GM19397 (cell line): Measurements from ENCODE around the gene LSM7.

Experiments used
- ATAC-seq: cut with Tn5 transposase; IDR thresholded peaks from one replicate; pipeline ENCODE4 v1.9.1; 2021; ENCODE audit warnings: mild to moderate bottlenecking, moderate library complexity; ENCODE audit not compliant: unreplicated experiment

Gene LSM7

DNA sequence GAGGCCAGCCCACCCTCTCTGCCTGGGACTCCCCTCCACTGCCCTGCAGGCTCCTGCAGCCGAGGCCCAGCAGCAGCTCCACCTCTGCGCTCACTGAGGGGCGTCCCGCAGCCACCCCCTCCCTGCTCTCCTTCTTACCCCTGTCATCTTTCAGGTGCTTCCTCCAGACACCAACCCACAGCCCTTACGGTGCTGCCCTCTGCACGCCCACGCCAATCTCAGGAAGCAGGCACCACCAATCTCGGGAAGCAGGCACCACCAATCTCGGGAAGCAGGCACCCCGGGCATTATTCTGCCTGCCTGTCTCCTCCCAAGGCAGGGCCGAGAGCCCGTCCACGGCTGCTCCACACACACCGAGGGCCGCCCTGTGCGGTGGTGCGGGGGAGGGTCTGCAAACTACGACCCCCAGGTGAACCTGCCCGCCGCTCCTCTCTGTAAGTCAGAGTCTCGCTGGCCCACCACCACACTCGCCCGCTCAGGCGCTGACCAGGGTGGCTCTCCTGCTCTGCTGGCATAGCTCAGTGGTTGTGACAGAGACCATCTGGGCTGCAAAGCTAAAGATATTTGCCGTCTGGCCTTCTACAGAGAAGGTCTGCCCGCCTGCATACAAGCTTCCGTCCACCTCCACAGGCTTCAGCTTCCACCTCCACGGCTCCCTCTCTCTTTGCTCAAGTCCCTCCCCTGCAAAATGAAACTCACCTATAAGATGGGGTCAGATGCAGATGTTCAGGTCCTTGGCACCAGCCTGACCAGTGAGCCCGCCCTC is 2.9 kb downstream of the LSM7 start:
- no peak for ATAC-seq

DNA sequence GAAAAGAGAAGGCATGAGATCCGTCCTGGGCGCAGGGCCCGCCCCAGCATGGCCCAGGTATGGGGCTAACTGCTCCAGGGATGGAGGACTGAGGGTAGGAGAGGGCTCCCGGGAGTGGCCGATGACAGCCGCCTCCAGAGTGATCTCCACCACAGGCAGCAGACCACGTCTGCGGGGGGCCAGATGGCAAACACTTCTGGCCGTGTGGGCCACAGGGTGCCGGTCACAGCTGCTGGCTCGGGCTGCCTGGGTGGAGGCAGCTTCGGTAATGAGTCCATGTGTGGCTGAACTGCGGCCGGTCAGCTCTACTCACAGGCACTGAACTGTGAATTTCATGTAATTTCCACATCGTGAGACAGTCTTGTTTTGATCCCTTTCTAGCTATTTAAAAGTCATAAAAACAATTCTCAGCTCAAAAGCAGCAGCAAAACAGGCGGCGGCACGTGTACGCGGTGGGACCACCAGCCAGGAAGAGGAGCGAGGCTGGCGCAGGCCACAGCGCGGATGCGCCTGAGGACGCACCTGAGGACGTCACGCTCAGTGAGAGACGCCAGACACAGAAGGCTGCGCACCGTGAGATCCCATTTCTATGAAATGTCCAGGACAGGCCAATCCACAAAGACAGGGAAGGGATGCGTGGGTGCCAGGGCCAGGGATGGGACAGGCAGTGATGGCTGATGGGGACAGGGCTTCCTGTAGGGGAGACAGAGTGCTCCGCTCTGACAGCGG is 4.0 kb downstream of the LSM7 start:
- ATAC-seq = no peak

DNA sequence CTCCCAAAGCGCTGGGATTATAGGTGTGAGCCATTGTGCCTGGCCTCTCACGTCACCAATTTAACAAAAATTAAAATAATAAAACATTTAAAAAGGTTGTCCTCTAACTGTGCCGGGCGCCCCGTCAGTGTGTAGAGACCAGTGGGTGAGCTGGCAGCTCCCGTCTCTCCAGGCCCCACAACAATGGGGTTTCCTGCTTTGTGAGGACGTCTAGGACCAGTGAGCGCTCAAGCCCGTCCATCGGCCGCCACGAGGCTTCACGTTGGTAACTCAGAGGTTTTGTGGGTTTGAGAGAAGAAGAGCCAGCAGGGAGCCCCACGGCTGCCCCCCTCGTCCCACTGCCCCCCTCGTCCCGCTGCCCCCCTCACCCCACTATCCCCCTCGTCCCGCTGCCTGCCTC is 4.7 kb downstream of the LSM7 start:
- ATAC-seq = no peak

DNA sequence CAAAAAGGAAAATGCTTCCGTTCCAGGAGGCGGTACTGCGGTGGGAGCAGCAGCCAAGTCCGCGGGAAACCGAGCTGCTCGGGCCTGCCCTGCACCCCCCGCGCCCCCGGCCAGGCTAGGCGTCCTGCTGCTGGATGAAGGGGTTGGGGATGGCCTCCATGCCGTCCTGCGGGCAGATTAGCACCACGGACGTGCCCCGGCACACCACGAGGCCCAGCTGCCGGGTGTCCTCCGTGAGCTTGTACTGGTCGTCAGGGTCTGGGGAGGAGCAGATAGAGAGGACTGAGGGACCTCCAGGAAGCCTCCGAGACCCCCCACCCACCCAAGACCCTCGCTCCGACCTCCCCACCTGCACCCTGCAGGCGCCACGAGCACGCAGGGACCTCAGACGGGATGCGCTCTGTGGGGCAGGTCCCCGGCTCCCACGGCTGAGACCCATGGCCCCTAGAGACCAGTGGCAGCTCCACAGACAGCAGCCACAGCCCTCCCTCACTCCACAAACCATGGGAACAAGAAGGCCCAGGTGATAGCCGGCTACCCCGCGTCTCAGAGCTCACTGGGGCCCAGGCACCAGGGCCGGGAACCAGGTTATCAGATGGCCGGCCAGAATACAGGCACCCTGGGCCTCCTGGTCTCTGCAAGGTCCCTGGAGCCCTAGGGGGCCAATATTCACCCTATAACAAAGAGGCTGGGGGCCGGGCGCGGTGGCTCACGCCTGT is 6.7 kb downstream of the LSM7 start:
- ATAC-seq = no peak

DNA sequence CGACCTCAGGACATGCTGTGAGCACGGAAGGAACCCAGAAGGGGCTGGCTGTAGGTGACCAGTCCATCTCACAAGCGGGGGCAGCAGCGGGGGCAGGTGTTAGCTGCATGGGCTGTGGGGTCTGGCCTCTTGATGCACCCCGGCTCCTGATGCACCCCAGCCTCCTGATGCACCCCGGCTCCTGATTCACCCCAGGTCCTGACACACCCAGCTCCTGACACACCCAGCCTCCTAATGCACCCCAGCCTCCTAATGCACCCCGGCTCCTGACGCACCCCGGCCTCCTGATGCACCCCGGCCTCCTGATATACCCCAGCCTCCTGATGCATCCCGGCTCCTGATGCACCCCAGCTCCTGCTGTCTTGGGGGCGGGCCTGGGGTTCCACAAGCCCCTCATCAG is 7.4 kb downstream of the LSM7 start:
- ATAC-seq = no peak

DNA sequence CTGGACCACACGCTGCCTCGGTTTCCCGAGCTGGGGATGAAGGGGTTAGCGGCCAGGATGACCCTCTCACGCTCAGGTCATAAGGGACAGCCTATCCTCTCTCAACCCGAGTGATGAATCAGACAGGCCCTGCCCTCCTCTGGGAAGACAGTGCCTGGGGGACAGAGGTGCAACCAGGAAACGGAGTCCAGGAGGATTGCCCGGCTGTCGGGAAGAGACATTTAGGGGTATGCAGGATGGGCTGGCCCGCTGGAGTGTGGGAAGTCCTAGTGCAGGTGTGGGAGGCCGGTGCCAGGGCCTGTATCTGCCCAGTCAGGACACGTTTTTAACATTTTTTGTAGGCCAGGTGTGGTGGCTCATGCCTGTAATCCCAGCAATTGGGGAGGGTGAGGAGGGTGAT is 8.3 kb downstream of the LSM7 start:
- ATAC-seq = no peak

DNA sequence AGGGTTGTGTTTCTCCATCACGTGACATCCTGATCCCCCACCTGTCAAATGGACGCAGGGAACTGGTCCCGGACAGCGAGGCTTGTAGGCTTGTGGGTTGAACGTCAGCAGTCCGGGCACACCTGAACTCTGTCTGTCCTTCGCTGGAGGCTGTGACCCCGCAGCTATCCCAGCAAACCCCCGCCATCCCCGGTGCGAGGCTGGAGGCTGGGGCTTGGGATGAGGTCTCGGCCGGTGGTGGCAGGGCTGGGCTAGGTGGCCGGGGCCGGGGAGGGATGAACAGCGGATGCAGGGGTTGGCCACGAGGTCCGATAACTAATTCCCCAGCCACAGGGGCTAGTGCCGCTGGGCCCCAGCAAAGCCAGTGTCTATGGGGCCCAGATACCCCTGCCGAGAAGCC is 8.8 kb downstream of the LSM7 start:
- no peak for ATAC-seq

DNA sequence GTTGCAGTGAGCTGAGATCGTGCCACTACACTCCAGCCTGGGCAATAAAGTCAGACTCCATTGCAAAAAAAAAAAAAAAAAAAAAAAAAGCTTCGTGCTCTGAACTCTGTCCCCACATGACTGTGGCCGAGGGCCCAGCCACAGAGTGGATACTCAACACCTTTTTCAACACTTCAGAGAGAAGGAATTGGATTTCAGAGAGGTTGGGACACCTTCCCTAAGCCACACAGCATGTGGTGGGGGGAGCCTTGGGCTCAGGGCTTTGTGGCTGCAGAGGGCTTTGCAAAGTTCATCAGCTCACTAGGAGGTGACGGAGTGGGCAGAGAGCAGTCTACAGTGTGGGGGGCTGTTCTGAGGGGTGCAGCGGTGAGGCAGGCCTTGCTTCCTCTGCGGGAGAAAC is 9.5 kb downstream of the LSM7 start:
- no peak for ATAC-seq

DNA sequence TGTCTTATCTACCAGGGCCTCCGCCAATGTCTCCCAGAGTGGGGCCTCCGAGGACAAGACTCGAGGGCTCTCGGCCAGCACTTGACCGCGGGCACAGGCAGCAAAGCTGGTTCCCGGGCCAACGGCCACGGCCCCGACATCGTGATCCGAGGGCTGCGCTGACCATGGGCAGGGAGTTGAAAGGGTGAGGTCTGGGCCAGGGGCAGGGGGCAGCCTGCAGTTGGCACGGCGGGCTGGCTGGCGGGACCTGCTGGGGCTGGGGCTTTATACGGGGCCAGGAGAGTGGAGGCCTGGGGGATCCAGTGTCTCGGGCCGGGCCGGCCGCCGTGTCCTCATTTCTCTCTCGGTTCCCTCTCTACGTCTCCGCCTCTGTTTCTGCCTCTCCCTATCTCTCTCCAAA is 10.6 kb downstream of the LSM7 start:
- ATAC-seq = no peak

DNA sequence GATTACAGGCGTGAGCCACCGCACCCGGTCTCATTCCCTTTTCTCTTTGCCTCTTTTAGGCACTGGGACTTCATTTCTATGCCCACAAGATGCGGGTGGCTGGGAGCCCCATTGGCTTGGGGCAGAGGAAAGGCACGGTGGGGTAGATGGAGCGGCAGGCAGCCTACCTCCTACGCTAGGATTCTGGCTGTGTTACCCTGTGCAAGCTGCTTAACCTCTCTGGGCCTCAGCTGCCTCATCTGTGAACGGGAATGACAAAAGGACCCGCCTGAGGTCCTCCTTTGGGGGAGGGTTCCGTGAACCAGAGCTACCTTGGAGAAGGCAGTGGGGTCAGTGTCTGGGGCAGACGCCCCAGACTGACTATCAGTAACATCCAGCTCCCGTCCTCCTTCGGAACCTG is 11.1 kb downstream of the LSM7 start:
- ATAC-seq = no peak

DNA sequence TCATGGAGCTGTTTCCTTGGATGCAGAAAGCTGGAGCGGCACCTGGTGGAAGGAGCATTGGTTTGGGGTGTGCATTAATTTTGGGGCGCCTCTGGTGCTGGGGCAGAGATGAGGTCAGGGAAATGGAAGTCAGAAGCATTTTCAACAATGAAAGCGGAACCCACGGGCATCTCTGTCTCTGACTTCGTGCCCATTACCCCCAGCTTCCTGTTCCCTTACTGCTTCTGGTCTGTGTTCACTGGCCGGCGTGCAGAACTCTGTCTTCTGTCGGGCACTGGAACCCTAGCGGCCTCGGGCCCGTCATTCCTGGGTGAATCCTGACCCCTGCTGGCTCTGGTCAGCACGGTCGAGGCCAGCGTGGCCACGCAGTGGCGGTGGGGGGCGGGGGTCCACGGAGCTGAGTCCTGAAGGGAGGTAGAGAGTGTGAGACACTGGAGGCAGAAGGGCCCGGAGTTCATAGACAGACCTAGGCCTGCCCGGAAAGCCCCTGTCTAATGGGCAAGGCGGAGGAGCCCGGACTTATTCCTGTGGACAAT is 12.5 kb downstream of the LSM7 start:
- ATAC-seq = no peak

DNA sequence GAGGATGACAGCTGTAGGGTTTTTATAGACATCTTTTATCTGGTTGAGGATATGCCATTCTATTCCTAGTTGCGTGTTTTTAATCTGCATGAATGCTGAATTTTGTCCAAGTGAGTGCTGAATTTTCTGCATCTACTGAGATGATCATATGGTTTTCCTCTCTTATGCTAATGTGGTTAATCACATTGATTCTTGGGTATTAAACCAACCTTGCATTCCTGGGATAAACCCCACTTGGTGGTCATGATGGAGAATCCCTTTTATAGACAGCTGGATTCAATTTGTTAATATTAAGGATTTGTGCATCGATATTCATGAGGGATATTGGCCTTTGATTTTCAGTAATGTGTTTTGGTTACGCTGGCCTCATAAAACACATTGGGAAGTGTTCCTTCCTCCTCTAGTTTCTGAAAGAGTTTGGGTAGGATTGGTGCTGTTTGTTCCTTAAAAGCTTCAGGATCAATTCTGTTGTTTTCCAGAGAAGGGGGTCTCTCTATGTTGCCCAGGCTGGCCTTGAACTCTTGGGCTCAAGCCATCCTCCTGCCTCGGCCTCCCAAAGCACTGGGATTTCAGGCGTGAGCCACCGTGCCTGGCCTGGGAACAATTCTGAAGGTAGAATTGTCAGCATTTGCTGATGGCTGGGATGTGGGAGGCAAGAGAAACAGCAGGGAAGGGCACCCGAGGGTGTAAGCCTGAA is 13.1 kb downstream of the LSM7 start:
- ATAC-seq = no peak

DNA sequence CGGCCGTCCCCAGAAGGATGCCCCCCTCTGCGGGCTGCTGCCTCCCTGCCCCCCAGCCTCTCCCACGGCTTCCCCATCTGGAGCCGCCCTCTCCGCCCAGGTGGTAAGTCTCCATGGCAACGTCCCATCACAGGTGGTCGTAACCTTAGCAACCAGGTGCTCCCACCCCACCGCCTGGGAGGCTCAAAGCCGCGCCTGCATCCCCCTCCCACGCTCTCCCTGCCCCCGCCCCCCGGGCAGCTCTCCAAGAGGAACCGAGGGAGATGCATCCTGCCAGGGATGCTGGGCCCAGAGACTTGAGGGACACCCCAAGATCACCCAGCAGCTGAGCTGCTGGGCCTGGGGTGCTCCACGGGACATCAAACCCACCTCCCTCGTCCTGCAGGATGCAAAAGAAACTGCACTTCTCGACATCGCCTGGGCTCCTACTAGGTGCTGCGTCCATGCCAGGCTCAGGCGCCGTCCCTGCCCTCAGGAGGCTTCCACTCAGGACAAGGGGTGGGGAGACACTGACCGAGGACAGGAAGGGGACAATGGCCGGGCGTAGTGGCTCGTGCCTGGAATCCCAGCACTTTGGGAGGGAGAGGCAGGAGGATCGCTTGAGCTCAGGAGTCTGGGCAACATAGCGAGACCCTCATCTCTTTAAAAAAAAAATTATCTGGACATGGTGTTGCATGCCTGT is 15.4 kb downstream of the LSM7 start:
- no peak for ATAC-seq

DNA sequence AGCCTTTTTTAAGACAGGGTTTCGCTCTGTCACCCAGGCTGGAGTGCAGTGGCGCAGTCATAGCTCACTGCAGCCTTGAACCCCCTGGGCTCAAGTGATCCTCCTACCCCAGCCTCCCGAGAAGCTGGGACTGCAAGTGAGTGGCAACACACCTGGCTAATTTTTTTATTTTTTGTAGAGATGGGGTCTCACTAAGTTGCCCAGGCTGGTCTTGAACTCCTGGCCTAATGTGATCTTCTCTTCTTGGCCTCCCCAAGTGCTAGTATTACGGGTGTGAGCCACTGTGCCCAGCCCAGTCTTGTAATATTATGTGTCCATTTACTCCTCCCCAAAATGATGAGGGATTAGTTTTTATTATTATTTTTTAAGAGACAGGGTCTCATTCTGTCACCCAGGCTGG is 17.3 kb downstream of the LSM7 start:
- ATAC-seq = no peak

DNA sequence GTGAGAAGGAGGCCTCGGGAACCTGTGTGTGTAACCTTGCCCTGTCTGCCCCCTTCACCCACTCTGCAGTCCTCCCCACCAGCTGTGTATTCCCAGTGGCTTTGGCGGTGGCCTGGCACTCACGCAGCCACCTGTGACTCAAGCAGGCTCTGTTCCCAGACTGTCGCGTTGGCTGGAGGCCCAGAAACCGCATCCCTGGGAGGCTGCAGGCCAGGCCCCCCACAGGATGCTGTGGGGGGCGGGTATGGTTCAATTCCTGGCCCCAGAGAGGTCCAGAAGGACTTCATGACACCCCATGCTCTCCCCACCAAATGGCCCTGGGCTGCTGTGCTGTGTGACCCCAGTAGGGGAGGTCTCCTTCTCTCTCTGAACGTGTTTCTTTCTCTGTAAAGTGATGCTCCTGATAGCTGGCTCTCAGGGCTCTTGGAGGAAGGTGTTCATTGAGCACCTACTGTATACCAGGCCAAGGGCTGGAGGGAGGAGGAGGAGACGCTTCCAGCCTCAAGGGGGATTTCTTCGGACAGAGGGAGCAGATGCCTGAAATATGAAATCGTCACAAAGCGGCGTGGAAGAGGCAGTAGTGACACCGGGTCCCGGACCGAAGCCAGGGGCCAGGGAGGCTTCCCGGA is 18.5 kb downstream of the LSM7 start:
- ATAC-seq = no peak

DNA sequence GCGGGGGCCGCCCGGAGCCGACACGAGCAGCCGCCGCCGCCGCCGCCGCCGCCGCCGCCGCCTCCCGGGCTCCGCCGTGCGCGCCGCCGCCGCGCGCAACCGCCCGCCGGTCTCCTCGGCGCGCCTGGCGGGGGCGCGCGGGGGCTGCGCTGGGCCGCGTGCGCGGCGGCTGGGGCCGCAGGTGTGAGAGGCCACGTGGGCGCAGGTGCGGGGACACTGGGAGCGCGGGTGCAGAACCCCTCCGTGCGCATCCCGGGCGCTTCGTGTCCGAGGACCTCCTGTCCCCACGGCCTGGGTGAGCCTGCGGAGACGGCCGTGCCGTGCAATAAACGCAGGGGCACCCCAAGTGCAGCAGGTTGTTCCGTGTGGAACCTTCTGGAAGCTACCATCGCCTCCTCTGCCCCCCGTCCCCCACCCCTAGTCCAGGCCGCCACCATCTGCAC is 20.3 kb downstream of the LSM7 start, which contains the start of gene LINGO3:
Gene LINGO3 (minus strand): TSS at position 41 of the 443 bp plus-strand sequence. CDS start 16,378 bp downstream, outside the sequence.
- no peak for ATAC-seq

DNA sequence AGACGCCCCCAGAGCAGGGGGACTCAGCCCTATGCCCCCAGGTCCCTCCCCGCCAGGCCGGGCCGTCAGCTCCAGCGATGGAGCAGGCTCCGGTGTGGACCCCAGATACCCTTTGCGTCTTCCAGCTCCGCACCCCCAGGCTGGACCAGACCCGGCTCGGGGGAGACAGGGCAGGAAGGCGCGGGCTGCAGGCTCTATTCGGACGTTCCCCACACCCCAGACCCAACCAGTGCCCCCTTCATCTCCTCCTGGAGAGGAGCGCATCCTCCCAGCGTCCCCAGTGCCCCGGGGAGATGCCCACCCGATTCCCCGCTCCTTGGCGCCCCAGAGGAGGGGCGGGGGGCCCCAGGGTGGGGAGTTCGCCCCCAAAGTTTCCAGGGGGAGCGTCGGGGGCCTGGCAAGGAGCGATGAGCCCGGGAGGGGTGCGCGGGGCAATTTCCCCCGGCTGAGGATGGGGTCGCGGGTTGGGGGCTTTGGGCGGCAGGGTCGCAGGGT is 20.8 kb downstream of the LSM7 start:
- ATAC-seq = no peak

DNA sequence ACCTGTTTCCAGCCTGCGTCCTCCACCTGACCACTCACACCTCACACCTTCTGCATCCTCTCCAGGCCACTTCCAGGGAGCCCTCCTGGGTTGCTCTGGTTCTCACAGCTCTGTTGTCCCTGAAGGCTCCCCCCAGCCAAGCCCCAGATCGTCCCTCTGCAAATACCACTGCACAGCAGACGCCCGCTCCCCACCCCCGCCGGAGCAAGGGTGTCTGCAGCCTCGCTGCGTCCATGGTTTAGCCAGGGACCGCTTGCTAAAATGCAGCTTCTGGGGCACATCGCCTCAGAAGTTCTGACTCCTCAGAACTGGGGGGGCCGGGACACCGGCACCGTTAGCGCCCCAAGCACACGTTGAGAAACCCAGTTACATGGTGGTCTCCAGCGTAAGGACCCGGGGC is 21.4 kb downstream of the LSM7 start:
- ATAC-seq = no peak

DNA sequence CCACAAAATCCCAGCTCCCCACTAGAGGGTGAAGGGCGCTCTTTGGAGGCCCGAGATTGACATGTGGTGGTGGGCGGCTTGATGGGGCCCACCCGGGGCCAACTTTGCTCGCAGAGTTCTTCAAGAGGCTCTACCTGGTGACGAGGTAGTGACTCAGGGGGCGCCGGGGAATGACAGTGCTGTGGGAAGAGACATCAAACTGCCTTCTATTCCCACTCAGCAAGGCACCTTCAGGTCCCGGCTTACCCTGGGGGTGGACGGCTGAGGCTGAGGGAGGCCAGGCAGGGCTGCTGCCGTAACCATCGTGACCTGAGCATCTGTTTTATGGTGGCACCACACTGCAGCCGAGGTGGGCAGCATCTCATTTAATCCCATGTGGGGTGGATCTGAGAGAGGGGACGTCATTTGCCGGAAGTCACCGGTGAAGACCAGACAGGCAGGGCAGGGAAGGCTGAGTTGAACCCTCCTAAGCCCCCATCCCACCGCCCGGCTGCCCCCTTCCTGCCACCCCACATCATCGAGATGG is 22.0 kb downstream of the LSM7 start:
- no peak for ATAC-seq
